ENCODE results near the gene CELF5. TPM values are rescaled to one million over a fixed set of nuclear protein-coding genes. Genes with fewer than 3 reads are reported as not detected.

Gene CELF5
- total RNA-seq, 1 experiment from 2014 or later: 7.7 TPM

- Mint-ChIP-seq H3K27ac (no peak overlapping the region; the same call in 1 of the 2 replicates), H3K9me3 (no peaks in the 10 kb centered on the region), H3K27me3 (ENCODE audit: low read depth) (no peaks in the 10 kb centered on the region), H3K36me3 (peaks cover 3% of the 10 kb centered on the region), H3K4me1 (peaks cover 3% of the 10 kb centered on the region; the same call in 1 of the 2 replicates), H3K4me3 (no peak overlapping the region)
- POLR2A ChIA-PET: no interaction called here
- ATAC-seq: peak; percentile 91
- peak; percentile 81 for DNase-seq (ENCODE audit: low spot score)
- CTCF ChIA-PET: interaction anchor here (0.6 to 2.7 kb wide), 16 partner anchors 9 to 275 kb away, joined by 3 to 18 read pairs (median 4); partner anchors contain the start of gene CELF5
- no peak for TF ChIP-seq GABPB1 (CRISPR knock-in tag; IDR thresholded peaks at IDR 0.05)
- TF ChIP-seq ZBTB21 (CRISPR knock-in tag; IDR thresholded peaks at IDR 0.05; ENCODE audit: borderline replicate concordance): no peak
- TF ChIP-seq SP1 (CRISPR knock-in tag; conservative IDR thresholded peaks at IDR 0.05): no peak
- no peak for TF ChIP-seq TCF7 (CRISPR knock-in tag; IDR thresholded peaks at IDR 0.05; ENCODE audit: low read depth)
- TF ChIP-seq EMX1 (CRISPR knock-in tag; IDR thresholded peaks at IDR 0.05): 0 out of 2 replicates have a peak, but pooled peaks have one; percentile 35
- no peak for TF ChIP-seq PREB (CRISPR knock-in tag; IDR thresholded peaks at IDR 0.05; ENCODE audit: borderline replicate concordance)
- TF ChIP-seq, protein P1, sequence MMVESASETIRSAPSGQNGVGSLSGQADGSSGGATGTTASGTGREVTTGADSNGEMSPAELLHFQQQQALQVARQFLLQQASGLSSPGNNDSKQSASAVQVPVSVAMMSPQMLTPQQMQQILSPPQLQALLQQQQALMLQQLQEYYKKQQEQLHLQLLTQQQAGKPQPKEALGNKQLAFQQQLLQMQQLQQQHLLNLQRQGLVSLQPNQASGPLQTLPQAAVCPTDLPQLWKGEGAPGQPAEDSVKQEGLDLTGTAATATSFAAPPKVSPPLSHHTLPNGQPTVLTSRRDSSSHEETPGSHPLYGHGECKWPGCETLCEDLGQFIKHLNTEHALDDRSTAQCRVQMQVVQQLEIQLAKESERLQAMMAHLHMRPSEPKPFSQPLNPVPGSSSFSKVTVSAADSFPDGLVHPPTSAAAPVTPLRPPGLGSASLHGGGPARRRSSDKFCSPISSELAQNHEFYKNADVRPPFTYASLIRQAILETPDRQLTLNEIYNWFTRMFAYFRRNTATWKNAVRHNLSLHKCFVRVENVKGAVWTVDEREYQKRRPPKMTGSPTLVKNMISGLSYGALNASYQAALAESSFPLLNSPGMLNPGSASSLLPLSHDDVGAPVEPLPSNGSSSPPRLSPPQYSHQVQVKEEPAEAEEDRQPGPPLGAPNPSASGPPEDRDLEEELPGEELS (CRISPR knock-in tag; IDR thresholded peaks at IDR 0.05): no peak
- TF ChIP-seq SMAD4 (CRISPR knock-in tag; IDR thresholded peaks at IDR 0.05): no peak
- TF ChIP-seq, protein P2, sequence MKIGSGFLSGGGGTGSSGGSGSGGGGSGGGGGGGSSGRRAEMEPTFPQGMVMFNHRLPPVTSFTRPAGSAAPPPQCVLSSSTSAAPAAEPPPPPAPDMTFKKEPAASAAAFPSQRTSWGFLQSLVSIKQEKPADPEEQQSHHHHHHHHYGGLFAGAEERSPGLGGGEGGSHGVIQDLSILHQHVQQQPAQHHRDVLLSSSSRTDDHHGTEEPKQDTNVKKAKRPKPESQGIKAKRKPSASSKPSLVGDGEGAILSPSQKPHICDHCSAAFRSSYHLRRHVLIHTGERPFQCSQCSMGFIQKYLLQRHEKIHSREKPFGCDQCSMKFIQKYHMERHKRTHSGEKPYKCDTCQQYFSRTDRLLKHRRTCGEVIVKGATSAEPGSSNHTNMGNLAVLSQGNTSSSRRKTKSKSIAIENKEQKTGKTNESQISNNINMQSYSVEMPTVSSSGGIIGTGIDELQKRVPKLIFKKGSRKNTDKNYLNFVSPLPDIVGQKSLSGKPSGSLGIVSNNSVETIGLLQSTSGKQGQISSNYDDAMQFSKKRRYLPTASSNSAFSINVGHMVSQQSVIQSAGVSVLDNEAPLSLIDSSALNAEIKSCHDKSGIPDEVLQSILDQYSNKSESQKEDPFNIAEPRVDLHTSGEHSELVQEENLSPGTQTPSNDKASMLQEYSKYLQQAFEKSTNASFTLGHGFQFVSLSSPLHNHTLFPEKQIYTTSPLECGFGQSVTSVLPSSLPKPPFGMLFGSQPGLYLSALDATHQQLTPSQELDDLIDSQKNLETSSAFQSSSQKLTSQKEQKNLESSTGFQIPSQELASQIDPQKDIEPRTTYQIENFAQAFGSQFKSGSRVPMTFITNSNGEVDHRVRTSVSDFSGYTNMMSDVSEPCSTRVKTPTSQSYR (CRISPR knock-in tag; IDR thresholded peaks at IDR 0.05): no peak
- peak; percentile 99 for TF ChIP-seq GTF2I (CRISPR knock-in tag; conservative IDR thresholded peaks at IDR 0.05)
- TF ChIP-seq ZSCAN18 (CRISPR knock-in tag; IDR thresholded peaks at IDR 0.05): no peak
- TF ChIP-seq HMGXB4 (CRISPR knock-in tag; IDR thresholded peaks at IDR 0.05): 0 out of 2 replicates have a peak, but pooled peaks have one; percentile 34
- TF ChIP-seq NFATC4 (CRISPR knock-in tag; IDR thresholded peaks at IDR 0.05): no peak
- TF ChIP-seq ZNF121 (CRISPR knock-in tag; IDR thresholded peaks at IDR 0.05): peak; percentile 74; the same call in 1 of the 2 replicates
- no peak for TF ChIP-seq MXD4 (CRISPR knock-in tag; IDR thresholded peaks at IDR 0.05; ENCODE audit: borderline replicate concordance)
- no peak for TF ChIP-seq ZNF317 (CRISPR knock-in tag; IDR thresholded peaks at IDR 0.05; ENCODE audit: borderline replicate concordance, low read depth)
- TF ChIP-seq RELA (CRISPR knock-in tag; IDR thresholded peaks at IDR 0.05; ENCODE audit: borderline replicate concordance): no peak
- TF ChIP-seq, protein P3, sequence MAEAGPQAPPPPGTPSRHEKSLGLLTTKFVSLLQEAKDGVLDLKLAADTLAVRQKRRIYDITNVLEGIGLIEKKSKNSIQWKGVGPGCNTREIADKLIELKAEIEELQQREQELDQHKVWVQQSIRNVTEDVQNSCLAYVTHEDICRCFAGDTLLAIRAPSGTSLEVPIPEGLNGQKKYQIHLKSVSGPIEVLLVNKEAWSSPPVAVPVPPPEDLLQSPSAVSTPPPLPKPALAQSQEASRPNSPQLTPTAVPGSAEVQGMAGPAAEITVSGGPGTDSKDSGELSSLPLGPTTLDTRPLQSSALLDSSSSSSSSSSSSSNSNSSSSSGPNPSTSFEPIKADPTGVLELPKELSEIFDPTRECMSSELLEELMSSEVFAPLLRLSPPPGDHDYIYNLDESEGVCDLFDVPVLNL (CRISPR knock-in tag; IDR thresholded peaks at IDR 0.05; ENCODE audit: borderline replicate concordance, low read depth): no peak
- TF ChIP-seq, protein P4, sequence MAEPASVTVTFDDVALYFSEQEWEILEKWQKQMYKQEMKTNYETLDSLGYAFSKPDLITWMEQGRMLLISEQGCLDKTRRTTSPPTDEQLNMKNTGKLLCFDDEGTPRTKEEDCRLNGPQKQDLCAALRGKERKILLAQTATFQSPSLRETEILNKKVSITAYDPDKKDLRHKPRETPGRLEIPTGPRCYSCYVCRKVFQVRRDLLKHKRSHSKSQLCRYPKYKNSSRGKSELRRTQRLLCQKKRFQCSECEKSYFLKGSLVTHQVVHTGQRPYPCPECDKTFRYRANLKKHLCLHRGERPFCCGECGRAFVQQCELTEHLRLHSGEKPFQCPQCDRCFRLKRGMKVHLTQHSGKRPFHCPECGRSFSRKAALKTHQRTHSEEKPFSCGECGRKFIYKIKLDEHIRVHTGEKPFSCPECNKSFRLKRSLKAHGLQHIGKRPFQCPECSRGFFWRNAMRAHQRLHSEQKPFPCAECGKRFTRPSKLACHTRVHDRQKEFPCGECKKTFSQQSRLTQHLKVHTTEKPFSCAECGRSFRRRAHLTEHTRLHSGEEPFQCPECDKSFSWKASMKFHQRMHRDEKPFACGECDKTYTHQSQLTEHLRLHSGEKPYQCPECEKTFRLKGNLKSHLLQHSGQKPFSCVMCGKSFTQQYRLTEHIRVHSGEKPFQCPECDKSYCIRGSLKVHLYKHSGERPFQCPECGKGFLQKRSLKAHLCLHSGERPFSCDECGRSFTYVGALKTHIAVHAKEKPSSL (CRISPR knock-in tag; conservative IDR thresholded peaks at IDR 0.05): no peak
- TF ChIP-seq NFYB (CRISPR knock-in tag; conservative IDR thresholded peaks at IDR 0.05; ENCODE audit: low read depth): no peak
- TF ChIP-seq PRRX2 (CRISPR knock-in tag; IDR thresholded peaks at IDR 0.05): peak; percentile 61; the same call in 1 of the 2 replicates
- TF ChIP-seq ZNF219 (CRISPR knock-in tag; IDR thresholded peaks at IDR 0.05; ENCODE audit: borderline replicate concordance): no peak
- TF ChIP-seq ERG (CRISPR knock-in tag; IDR thresholded peaks at IDR 0.05): 0 out of 2 replicates have a peak, but pooled peaks have one; percentile 57
Observed at GRCh38 chr19:3210347-3211017, 14.0 kb upstream of the CELF5 start.
